B cell (primary cell): Measurements from ENCODE around the gene PLEKHB1. TPM values are rescaled to one million over a fixed set of nuclear protein-coding genes. Genes with fewer than 3 reads are reported as not detected.

Experiments
- ATAC-seq: fragments of 200-7000 bp; cut with Tn5 transposase; one replicate; pipeline ENCODE4 v1.10.0; 2021; ENCODE audit warnings: low read depth, mild to moderate bottlenecking, moderate number of reproducible peaks, moderate library complexity
- CTCF ChIA-PET: fragments of 350-600 bp; sonication (Branson Sonifier 250); formaldehyde crosslinking; loops from one replicate; lab custom pipeline; 2021; ENCODE audit warnings: antibody characterized with exemption, inconsistent platforms; lab: Charles Lee
- POLR2A ChIA-PET: fragments of 350-600 bp; sonication (Branson Sonifier 250); formaldehyde crosslinking; loops from one replicate; lab custom pipeline; 2021; ENCODE audit warnings: antibody characterized with exemption; lab: Charles Lee
- DNase-seq: peaks from one replicate; pipeline ENCODE4 v3.0.0; 2013
- H2AFZ ChIP-seq: 2 replicates; pipeline ENCODE4 v1.6.1; 2012; ENCODE audit warnings: mild to moderate bottlenecking, low read depth, low read length; ENCODE audit not compliant: insufficient read depth, poor library complexity, severe bottlenecking
- H3K27ac ChIP-seq, 2 donors: 1 replicate in 1 of 2; 2 replicates in 1 of 2; pipeline ENCODE4 v1.5.1; 2012 to 2013; ENCODE audit warnings: low read length in 2 of 2, mild to moderate bottlenecking in 2 of 2, moderate library complexity in 1 of 2
- H3K27me3 ChIP-seq, 4 experiments: fragments of 200-600 bp in 1 of 4; sonication (generic) in 1 of 4; replicated peaks in 1 of 4; 1 replicate in 2 of 4; 2 replicates in 2 of 4; pipeline versions ENCODE4 v1.6.1 to v1.7.0; 2013 to 2016; ENCODE audit warnings: low read length in 3 of 4, mild to moderate bottlenecking in 2 of 4, mixed read lengths in 1 of 4, moderate library complexity in 1 of 4; ENCODE audit not compliant: insufficient read depth in 4 of 4, control insufficient read depth in 3 of 4; ENCODE audit errors: control extremely low read depth in 1 of 4
- H3K36me3 ChIP-seq, 2 experiments: replicated peaks in 1 of 2; 1 replicate in 1 of 2; 2 replicates in 1 of 2; pipeline versions ENCODE4 v1.6.1 to v1.7.1; 2013; ENCODE audit warnings: low read length in 1 of 2; ENCODE audit not compliant: insufficient read depth in 2 of 2, control insufficient read depth in 1 of 2; ENCODE audit errors: control extremely low read depth in 1 of 2, extremely low read depth in 1 of 2
- H3K4me1 ChIP-seq, 2 donors: fragments of 200-600 bp in 1 of 2; sonication (generic) in 1 of 2; 1 replicate in 1 of 2; 2 replicates in 1 of 2; pipeline versions ENCODE4 v1.5.1 to v1.6.1; 2013 to 2017; ENCODE audit warnings: low read length in 2 of 2; ENCODE audit not compliant: control insufficient read depth in 2 of 2, insufficient read depth in 2 of 2
- H3K4me2 ChIP-seq: replicated peaks from 2 replicates; pipeline ENCODE3; 2012; ENCODE audit warnings: mild to moderate bottlenecking, low read depth, low read length; ENCODE audit not compliant: poor library complexity, severe bottlenecking
- H3K4me3 ChIP-seq, 5 experiments: fragments of 200-600 bp in 1 of 5; sonication (generic) in 1 of 5; 1 replicate in 3 of 5; 2 replicates in 2 of 5; pipeline versions ENCODE4 v1.5.1 to v1.7.0; 2011 to 2016; ENCODE audit warnings: low read length in 4 of 5, mild to moderate bottlenecking in 4 of 5, low read depth in 2 of 5, control low read depth in 1 of 5, moderate library complexity in 1 of 5; ENCODE audit not compliant: insufficient read depth in 1 of 5; ENCODE audit errors: control extremely low read depth in 1 of 5, extremely low read depth in 1 of 5
- H3K79me2 ChIP-seq: fragments of 200-600 bp; sonication (generic); one replicate; pipeline ENCODE4 v1.6.0; 2016; ENCODE audit warnings: low read length; ENCODE audit not compliant: control insufficient read depth, insufficient read depth
- H3K9ac ChIP-seq: fragments of 200-600 bp; sonication (generic); 2 replicates; pipeline ENCODE4 v1.6.1; 2017; ENCODE audit warnings: mild to moderate bottlenecking, low read length, moderate library complexity
- H3K9me3 ChIP-seq, 3 donors: one replicate each; pipeline versions ENCODE4 v1.6.1 to v1.7.1; 2013; ENCODE audit warnings: low read length in 2 of 3; ENCODE audit not compliant: control insufficient read depth in 2 of 3, insufficient read depth in 1 of 3; ENCODE audit errors: control extremely low read depth in 1 of 3
- H4K20me1 ChIP-seq: 2 replicates; pipeline ENCODE4 v1.6.0; 2012; ENCODE audit warnings: mild to moderate bottlenecking, low read length; ENCODE audit not compliant: insufficient read depth, control insufficient read depth, poor library complexity, severe bottlenecking
- H3K27ac Mint-ChIP-seq: one replicate; pipeline ENCODE4 v1.8.0; 2021; ENCODE audit warnings: mixed read lengths
- H3K27me3 Mint-ChIP-seq: one replicate; pipeline ENCODE4 v1.8.0; 2021; ENCODE audit warnings: mixed read lengths
- H3K4me1 Mint-ChIP-seq: one replicate; pipeline ENCODE4 v1.8.0; 2021; ENCODE audit warnings: mixed read lengths
- H3K4me3 Mint-ChIP-seq: one replicate; pipeline ENCODE4 v1.8.0; 2021; ENCODE audit warnings: mixed read lengths
- H3K9me3 Mint-ChIP-seq: one replicate; pipeline ENCODE4 v1.8.0; 2022; ENCODE audit warnings: mixed read lengths; ENCODE audit not compliant: insufficient read depth
- CTCF ChIP-seq: fragments of 200-600 bp; IDR thresholded peaks from one replicate; pipeline ENCODE4 v1.8.0; 2022; ENCODE audit warnings: antibody characterized with exemption, mild to moderate bottlenecking
- EZH2 ChIP-seq: IDR thresholded peaks from 2 replicates; pipeline ENCODE4 v1.6.1; 2012; ENCODE audit warnings: borderline replicate concordance, low read depth, mild to moderate bottlenecking, moderate library complexity, low read length; ENCODE audit not compliant: insufficient read depth, poor library complexity, severe bottlenecking
- WGBS: methylation state at CpG from one replicate; pipeline ENCODE4 v1.1.5; 2013; ENCODE audit warnings: missing lambda C conversion rate; ENCODE audit not compliant: insufficient coverage; 5-methylcytosine and 5-hydroxymethylcytosine counted together
- intact Hi-C: fragments of 100-400 bp; cut with micrococcal nuclease; formaldehyde crosslinking; loops from one replicate; pipeline ENCODE4 v1.10.0; 2022
- polyA plus RNA-seq: library from polyadenylated mRNA; depleted of rRNA; stranded (reverse); fragments of >200 nt; gene quantifications from 2 replicates; pipeline ENCODE4 v1.2.3, GENCODE V29; 2012
- total RNA-seq, 2 donors: library from RNA; stranded (reverse); fragments of 120-200 nt in 1 of 2; gene quantifications; 1 replicate in 1 of 2; 2 replicates in 1 of 2; pipeline versions ENCODE4 v1.2.3 to v1.2.4, GENCODE V29; 2013 to 2022

Gene PLEKHB1
- total and polyA plus RNA-seq, 2 donors (not counting 1 experiment from before 2014, with no cell fraction given): 13.8 to 16.7 TPM

DNA sequence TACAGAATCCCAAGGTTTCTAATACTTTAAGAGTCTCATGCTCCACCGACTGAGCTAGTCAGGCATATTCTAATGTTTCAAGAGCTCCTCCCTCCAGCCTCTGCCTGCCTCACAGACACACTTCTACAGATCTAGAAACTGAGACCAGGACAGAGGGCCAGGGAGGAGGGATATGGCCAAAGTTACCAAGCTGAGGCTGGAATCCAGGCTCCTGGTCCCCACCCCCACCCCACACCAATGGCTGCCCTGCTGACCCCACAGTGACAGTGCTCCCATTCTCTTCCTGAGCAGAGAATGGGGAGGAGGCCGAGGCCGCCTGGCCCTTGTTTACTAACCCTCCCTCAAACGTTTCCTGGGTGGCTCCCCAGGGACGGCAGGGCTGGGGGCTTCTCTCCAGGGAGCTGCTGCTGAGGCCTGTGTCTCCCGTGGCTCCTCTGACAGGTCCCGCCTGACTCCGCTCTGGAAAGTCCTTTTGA is 2.2 kb downstream of the PLEKHB1 start:
- Mint-ChIP-seq H3K27me3 (peaks cover 4% of the 10 kb centered on the region), H3K4me1 (peaks cover 23% of the 10 kb centered on the region), H3K9me3 (no peaks in the 10 kb centered on the region), H3K4me3 (peak overlapping the region; percentile 87), H3K27ac (peak overlapping the region; percentile 41)
- no peak overlapping the region for H3K4me3 ChIP-seq
- H3K79me2 ChIP-seq: no peaks in the 10 kb centered on the region
- ChIA-PET CTCF (interaction anchor here (0.7 to 5.9 kb wide), 5 partner anchors 12 to 340 kb away, joined by 3 to 49 read pairs (median 4); partner anchors contain the start of gene ARHGEF17), POLR2A (interaction anchor here (1.3 kb wide), 1 partner anchor 11 kb away, joined by 4 read pairs; no protein-coding TSS in a partner anchor)
- no peaks in the 10 kb centered on the region for H4K20me1 ChIP-seq
- 58% methylated on average over 7 of the region's 8 CpGs for WGBS
- intact Hi-C loops: no loop called here
- H3K4me1 ChIP-seq: peaks cover 11 to 20% of the 10 kb centered on the region in 2 donors
- H3K9ac ChIP-seq: no peak overlapping the region
- H2AFZ ChIP-seq: no peak overlapping the region
- no peaks in the 10 kb centered on the region for H3K36me3 ChIP-seq
- no peaks in the 10 kb centered on the region for H3K9me3 ChIP-seq
- TF ChIP-seq EZH2: no peak
- TF ChIP-seq CTCF: no peak
- peaks cover 0 to 3% (median 0%) of the 10 kb centered on the region in 4 experiments for H3K27me3 ChIP-seq
- H3K27ac ChIP-seq: no peak overlapping the region
- no peak for ATAC-seq
- DNase-seq: no peak
- peak overlapping the region; percentile 4 for H3K4me2 ChIP-seq

- TF ChIP-seq EZH2 (no peak), CTCF (no peak)
- H3K4me3 ChIP-seq: no peak overlapping the region
- no peak overlapping the region for H3K27ac Mint-ChIP-seq
- no peaks in the 10 kb centered on the region for H3K9me3 ChIP-seq
- H4K20me1 ChIP-seq: no peaks in the 10 kb centered on the region
- POLR2A ChIA-PET: interaction anchor here (1.3 kb wide), 1 partner anchor 10 kb away, joined by 4 read pairs; no protein-coding TSS in a partner anchor
- H3K4me1 Mint-ChIP-seq: peaks cover 23% of the 10 kb centered on the region
- WGBS: 89% methylated on average over 9 of the region's 9 CpGs
- no peak for ATAC-seq
- no peak overlapping the region for H3K4me3 Mint-ChIP-seq
- H3K36me3 ChIP-seq: no peaks in the 10 kb centered on the region
- CTCF ChIA-PET: interaction anchor here (0.7 to 5.9 kb wide), 3 partner anchors 12 to 299 kb away, joined by 3 to 49 read pairs (median 6); no protein-coding TSS in a partner anchor
- H3K79me2 ChIP-seq: no peaks in the 10 kb centered on the region
- H3K27ac ChIP-seq: no peak overlapping the region
- no peak for DNase-seq
- H3K27me3 Mint-ChIP-seq: peaks cover 4% of the 10 kb centered on the region
- intact Hi-C loops: no loop called here
- H3K9me3 Mint-ChIP-seq: no peaks in the 10 kb centered on the region
- H2AFZ ChIP-seq: no peak overlapping the region
- H3K4me2 ChIP-seq: no peak overlapping the region
- peaks cover 0 to 3% (median 0%) of the 10 kb centered on the region in 4 experiments for H3K27me3 ChIP-seq
- H3K9ac ChIP-seq: no peak overlapping the region
- H3K4me1 ChIP-seq: peaks cover 11 to 20% of the 10 kb centered on the region in 2 donors
These were observed 2.8 kb downstream of the PLEKHB1 start for GRCh38 chr11:73649206-73649605.
